Measurements from ENCODE around the gene POLR2M. TPM values are rescaled to one million over a fixed set of nuclear protein-coding genes. Genes with fewer than 3 reads are reported as not detected.
A peak's percentile ranks its signal among the peaks of the same experiment; 100 is the strongest.

The POLR2M gene
- total RNA-seq, 1 donor from 2014 or later, result 53.6 TPM

- Histone ChIP-seq H3K36me3 (no peaks in the 10 kb centered on the region), H3K9me3 (replicated peaks) (peaks cover 4% of the 10 kb centered on the region), H3K4me1 (no peaks in the 10 kb centered on the region), H3K27me3 (ENCODE audit: low read depth) (no peaks in the 10 kb centered on the region), H3K27ac (replicated peaks) (no peak overlapping the region), H3K4me3 (no peak overlapping the region)
- intact Hi-C loops (cut with micrococcal nuclease), result no loop called here
- TF ChIP-seq CTCF (IDR thresholded peaks at IDR 0.05; ENCODE audit: borderline replicate concordance), result no peak
- DNase-seq, result no peak
Measured at GRCh38 chr15:57740048-57740447, 33.5 kb downstream of the POLR2M start.

DNA sequence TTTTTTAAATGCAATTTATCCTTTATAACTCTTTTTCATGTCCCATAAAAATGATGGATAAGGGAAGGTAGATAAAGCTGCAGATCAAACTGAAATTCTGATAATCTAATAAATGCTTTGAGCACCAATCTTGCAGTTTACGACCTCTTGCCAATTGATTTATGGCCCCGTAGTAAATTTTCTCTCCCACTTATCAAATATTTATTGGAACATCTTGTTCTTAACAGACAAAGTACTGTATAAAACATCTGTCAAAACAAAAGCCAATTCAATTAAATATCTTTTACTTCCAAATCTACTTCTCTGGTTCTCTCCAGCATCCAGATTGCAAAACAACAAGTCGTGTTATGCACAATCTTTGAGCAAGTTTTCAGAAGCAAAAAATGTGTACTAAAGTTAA is 34.6 kb downstream of the POLR2M start:
- intact Hi-C loops (cut with micrococcal nuclease), result no loop called here
- Histone ChIP-seq H3K9me3 (replicated peaks) (peaks cover 4% of the 10 kb centered on the region), H3K27me3 (ENCODE audit: low read depth) (no peaks in the 10 kb centered on the region), H3K4me1 (no peaks in the 10 kb centered on the region), H3K36me3 (no peaks in the 10 kb centered on the region), H3K4me3 (no peak overlapping the region), H3K27ac (replicated peaks) (no peak overlapping the region)
- DNase-seq, result no peak
- no peak for TF ChIP-seq CTCF (IDR thresholded peaks at IDR 0.05; ENCODE audit: borderline replicate concordance)

DNA sequence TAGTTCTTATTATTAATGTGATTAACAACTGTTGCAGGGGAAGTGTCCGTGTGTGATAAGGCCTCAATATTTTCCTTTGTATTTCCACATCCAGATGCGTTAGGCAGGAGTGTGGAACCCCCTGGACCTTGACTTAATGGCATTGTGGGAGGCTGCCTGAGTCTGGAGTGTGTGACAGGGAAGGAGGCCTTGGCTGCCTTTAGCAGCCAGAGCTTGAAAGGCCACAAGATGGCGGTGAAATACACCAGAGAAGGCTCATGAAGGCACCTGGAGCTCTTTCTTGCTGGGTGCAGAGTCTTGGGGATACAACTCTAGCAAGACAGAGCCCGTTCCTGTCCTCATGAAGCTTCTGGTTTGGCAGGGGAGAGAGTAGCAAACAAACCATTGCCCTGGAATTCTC is 36.9 kb downstream of the POLR2M start:
- H3K4me3 ChIP-seq, result no peak overlapping the region
- no peaks in the 10 kb centered on the region for H3K27me3 ChIP-seq (ENCODE audit: low read depth)
- no peak for DNase-seq
- no peaks in the 10 kb centered on the region for H3K36me3 ChIP-seq
- intact Hi-C loops (cut with micrococcal nuclease), result no loop called here
- H3K4me1 ChIP-seq, result no peaks in the 10 kb centered on the region
- peak; percentile 18 for TF ChIP-seq CTCF (IDR thresholded peaks at IDR 0.05; ENCODE audit: borderline replicate concordance)
- H3K27ac ChIP-seq (replicated peaks), result no peak overlapping the region
- no peaks in the 10 kb centered on the region for H3K9me3 ChIP-seq (replicated peaks)

DNA sequence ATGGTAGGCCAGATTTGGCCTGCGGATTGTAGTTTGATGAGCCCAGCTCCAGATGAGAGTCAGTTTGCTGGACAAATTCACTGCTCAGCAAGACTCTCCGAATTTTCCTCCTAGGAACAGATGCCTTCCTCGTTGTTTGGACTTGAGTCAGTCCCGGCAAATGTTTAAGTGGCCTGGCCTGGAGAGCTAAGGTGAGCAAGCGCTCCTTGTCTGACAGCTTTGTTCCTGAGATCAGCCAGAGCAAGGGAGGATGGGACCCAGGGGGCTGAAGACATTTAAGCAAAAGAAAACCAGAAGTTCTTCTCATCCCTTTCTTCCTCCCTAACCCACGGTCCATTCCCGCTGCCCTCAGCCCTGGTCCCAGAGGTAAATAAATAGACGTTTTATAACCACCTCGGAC is 40.3 kb downstream of the POLR2M start:
- peak overlapping the region; percentile 29 for H3K4me3 ChIP-seq
- no peak for TF ChIP-seq CTCF (IDR thresholded peaks at IDR 0.05; ENCODE audit: borderline replicate concordance)
- H3K27ac ChIP-seq (replicated peaks), result no peak overlapping the region

GRCh38 chr15:57747206-57747896 is 40.8 kb downstream of the POLR2M start:
- H3K4me3 ChIP-seq, result peak overlapping the region; percentile 29

More for the DNA sequence above, 40.3 kb downstream of the POLR2M start:
- Histone ChIP-seq H3K36me3 (no peaks in the 10 kb centered on the region), H3K9me3 (replicated peaks) (no peaks in the 10 kb centered on the region), H3K27me3 (ENCODE audit: low read depth) (no peaks in the 10 kb centered on the region), H3K4me1 (no peaks in the 10 kb centered on the region)
- DNase-seq, result no peak
- intact Hi-C loops (cut with micrococcal nuclease), result no loop called here

More at GRCh38 chr15:57747206-57747896, 40.8 kb downstream of the POLR2M start:
- Histone ChIP-seq H3K27me3 (ENCODE audit: low read depth) (no peaks in the 10 kb centered on the region), H3K36me3 (no peaks in the 10 kb centered on the region), H3K27ac (replicated peaks) (no peak overlapping the region), H3K9me3 (replicated peaks) (no peaks in the 10 kb centered on the region), H3K4me1 (peaks cover 3% of the 10 kb centered on the region)
- no peak for TF ChIP-seq CTCF (IDR thresholded peaks at IDR 0.05; ENCODE audit: borderline replicate concordance)
- DNase-seq, result no peak
- intact Hi-C loops (cut with micrococcal nuclease), result no loop called here

Measured in left ventricle myocardium inferior (tissue), 1 donor.